ENCODE results near the gene ADPRS. TPM values are rescaled to one million over a fixed set of nuclear protein-coding genes. Genes with fewer than 3 reads are reported as not detected.

The ADPRS gene
- total and polyA plus RNA-seq, 9 of the 15 experiments (the other 6 are each of a cell fraction or from before 2014, with no cell fraction given), result 5.9 to 40.0 (median 27.4) TPM

GRCh38 chr1:36092798-36093185 is 4.1 kb downstream of the ADPRS start (continued):
- no peak for TF ChIP-seq VEZF1 (CRISPR knock-in tag; IDR thresholded peaks at IDR 0.05)
- TF ChIP-seq ZNF507 (tag; conservative IDR thresholded peaks at IDR 0.05), result no peak
- TF ChIP-seq NR2C2 (CRISPR knock-in tag; IDR thresholded peaks at IDR 0.05), result no peak
- TF ChIP-seq NR2C2 (tag; IDR thresholded peaks at IDR 0.05), result no peak

GRCh38 chr1:36093226-36093625 is 4.5 kb downstream of the ADPRS start:
- FAIRE-seq, result no peak
- peaks cover 11 to 31% of the 10 kb centered on the region in 2 experiments; a peak in 4 of 5 replicates for H3K4me1 ChIP-seq (replicated peaks in 1 of 2; ENCODE audit: control insufficient read depth in 2 of 2, insufficient read depth in 2 of 2, low read length in 2 of 2)
- peaks cover 21% of the 10 kb centered on the region for H3K79me2 ChIP-seq (ENCODE audit: control insufficient read depth, insufficient read depth, low read length)
- no peaks in the 10 kb centered on the region for H3K27me3 ChIP-seq (ENCODE audit: control insufficient read depth in 2 of 2, insufficient read depth in 2 of 2, low read length in 2 of 2)
- ChIA-PET POLR2A (interaction anchor here (0.6 to 1.2 kb wide), 6 partner anchors 14 to 276 kb away, joined by 3 to 4 read pairs (median 4); no protein-coding TSS in a partner anchor), CTCF (ENCODE audit: low intra/inter-chr PET ratio) (no interaction called here)
- in situ Hi-C loops (cut with MboI) (loop anchor here (5.0 kb wide), 1 partner anchor 94 kb away; no protein-coding TSS in a partner anchor), intact Hi-C loops (cut with micrococcal nuclease) (no loop called here)
- no peak overlapping the region for H3K4me2 ChIP-seq (ENCODE audit: insufficient read depth, low read length)
- WGBS (ENCODE audit: insufficient coverage, low coverage, missing lambda C conversion rate), result 97% methylated on average over 7 of the region's 7 CpGs
- peaks cover 5% of the 10 kb centered on the region for H3K9me1 ChIP-seq (ENCODE audit: control insufficient read depth, insufficient read depth, low read length)
- peak overlapping the region in 1 of 2 experiments; percentile 26; a peak in 1 of 4 replicates for H3K9ac ChIP-seq (ENCODE audit: insufficient read depth in 1 of 2, low read depth in 2 of 2, low read length in 2 of 2)
- H4K20me1 ChIP-seq (replicated peaks; ENCODE audit: control insufficient read depth, insufficient read depth, low read length), result no peaks in the 10 kb centered on the region
- no peak overlapping the region for H2AFZ ChIP-seq (ENCODE audit: low read depth, low read length)
- H3K9me3 ChIP-seq (replicated peaks; ENCODE audit: control insufficient read depth, insufficient read depth, low read depth, low read length), result no peaks in the 10 kb centered on the region
- no peak for DNase-seq (ENCODE audit: extremely low read depth in 1 of 4, low spot score in 3 of 4)
- H3K36me3 ChIP-seq (ENCODE audit: control insufficient read depth, insufficient read depth, low read length), result peaks cover 62% of the 10 kb centered on the region; the same call in 2 of the 3 replicates
- no TSS peak for BruUV-seq (replicated peaks)
- no peak overlapping the region for H3K27ac ChIP-seq (ENCODE audit: extremely low read depth, low read depth, low read length)
- ATAC-seq, result no peak
- TF ChIP-seq FIP1L1 (IDR thresholded peaks at IDR 0.05; ENCODE audit: low read depth, low read length, poor library complexity, severe bottlenecking), result no peak
- no peak for TF ChIP-seq POLR2A (conservative IDR thresholded peaks at IDR 0.05)
- TF ChIP-seq MCM3 (IDR thresholded peaks at IDR 0.05), result no peak
- TF ChIP-seq NCOA4 (IDR thresholded peaks at IDR 0.05; ENCODE audit: partially characterized antibody), result no peak
- TF ChIP-seq HDAC1 (IDR thresholded peaks at IDR 0.05), result no peak
- no peak for TF ChIP-seq PRMT5 (CRISPR knock-in tag; IDR thresholded peaks at IDR 0.05)
- TF ChIP-seq CREB3 (tag; conservative IDR thresholded peaks at IDR 0.05; ENCODE audit: low read depth), result no peak
- H3K4me3 ChIP-seq, result no peak overlapping the region
